ENCODE measurements around the gene ZBTB46.
"Not testable (repeated sequence)": the region's sequence is repeated elsewhere in the genome, so short reads cannot be mapped to it uniquely, and the experiment has no call there.

ZBTB46 gene

DNA sequence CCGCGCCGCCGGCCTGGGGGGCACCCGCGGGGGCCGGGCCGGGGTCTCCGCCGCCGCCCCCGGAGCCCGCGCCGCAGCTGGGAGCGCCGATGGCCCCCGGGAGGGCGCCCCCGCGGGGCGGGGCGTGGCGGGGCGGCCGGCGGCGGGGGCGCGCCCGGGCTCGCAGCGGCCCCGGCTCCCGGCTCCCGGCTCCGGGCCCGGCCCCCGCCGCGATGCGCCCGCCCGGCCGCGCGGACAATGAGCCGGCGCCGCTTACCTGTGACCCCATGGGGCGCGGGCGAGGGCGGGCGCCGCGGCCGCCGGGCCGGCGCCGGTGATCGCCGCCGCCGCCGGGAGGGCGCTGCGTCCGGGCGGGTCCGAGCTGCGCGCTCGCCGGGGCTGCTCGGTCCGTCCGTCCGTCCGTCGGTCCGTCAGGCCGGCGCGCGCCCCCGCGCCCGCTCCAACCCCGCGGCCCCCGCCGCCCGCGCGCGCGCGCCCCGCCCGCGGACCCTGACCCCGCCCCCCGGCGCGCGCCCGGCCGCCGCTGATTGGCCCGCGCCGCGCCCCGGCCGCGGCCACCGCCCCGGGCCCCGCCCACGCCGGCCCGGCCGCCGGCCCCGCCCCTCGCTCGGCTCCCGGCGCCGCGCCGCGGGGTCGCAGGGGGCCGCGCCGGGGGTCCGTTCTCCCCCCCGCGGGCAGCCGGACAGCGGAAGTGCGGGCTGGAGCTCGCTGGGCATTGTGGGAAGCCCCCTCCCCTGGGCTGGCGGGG, at the start of gene ZBTB46:
ZBTB46 (minus strand) TSS at position 424 of the 748 bp plus-strand sequence. CDS start 40,507 bp downstream, outside the sequence.
- DNase-seq (ENCODE audit: low read depth) = no peak

GRCh38 chr20:63878899-63879663, 48.0 kb upstream of the ZBTB46 start:
- no peak for DNase-seq (ENCODE audit: low read depth)

- DNase-seq (ENCODE audit: low read depth) = no peak
These were observed 46.8 kb upstream of the ZBTB46 start for GRCh38 chr20:63877755-63878470.

- DNase-seq (ENCODE audit: low read depth) = no peak
These were observed 45.5 kb upstream of the ZBTB46 start for GRCh38 chr20:63876489-63877036.

DNA sequence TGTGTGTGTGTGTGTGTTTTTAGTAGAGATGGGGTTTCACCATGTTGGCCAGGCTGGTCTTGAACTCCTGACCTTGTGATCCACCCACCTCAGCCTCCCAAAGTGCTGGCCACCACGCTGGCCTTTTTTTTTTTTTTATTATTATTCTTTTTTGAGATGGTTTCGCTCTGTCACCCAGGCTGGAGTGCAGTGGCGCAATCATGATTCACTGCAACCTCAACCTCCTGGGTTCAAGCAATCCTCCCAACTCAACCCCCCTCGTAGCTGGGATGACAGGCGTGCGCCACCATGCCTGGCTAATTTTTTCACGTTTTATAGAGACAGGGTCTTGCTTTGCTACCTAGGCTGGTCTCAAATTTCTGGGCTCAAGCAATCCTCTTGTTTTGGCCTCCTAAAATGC, 43.2 kb upstream of the ZBTB46 start:
- DNase-seq (ENCODE audit: low read depth) = not testable (repeated sequence)

DNA sequence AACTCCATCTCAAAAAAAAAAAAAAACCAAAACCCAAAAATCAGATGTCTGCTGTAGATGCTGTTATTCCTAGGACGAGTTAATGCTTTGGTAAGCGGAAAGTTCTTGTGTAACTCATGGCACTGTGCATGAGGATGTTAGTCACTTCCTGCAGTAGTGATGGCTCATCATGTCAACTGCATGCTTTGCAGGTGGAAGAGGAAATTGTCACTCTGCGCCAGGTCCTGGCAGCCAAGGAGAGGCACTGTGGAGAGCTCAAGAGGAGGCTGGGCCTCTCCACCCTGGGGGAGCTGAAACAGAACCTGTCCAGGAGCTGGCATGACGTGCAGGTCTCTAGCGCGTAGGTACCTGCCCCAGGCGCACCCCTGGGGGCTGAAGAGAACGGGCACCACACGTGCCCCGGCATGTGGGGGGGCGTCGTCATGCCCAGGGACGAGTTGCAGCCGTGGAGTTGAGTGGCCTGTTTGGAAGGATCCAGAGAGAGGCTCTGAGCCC, 42.5 kb upstream of the ZBTB46 start:
- DNase-seq (ENCODE audit: low read depth) = no peak

GRCh38 chr20:63868264-63868663, 37.2 kb upstream of the ZBTB46 start:
- DNase-seq (ENCODE audit: low read depth) = no peak

GRCh38 chr20:63867042-63867441, 36.0 kb upstream of the ZBTB46 start:
- not testable (repeated sequence) for DNase-seq (ENCODE audit: low read depth)

DNA sequence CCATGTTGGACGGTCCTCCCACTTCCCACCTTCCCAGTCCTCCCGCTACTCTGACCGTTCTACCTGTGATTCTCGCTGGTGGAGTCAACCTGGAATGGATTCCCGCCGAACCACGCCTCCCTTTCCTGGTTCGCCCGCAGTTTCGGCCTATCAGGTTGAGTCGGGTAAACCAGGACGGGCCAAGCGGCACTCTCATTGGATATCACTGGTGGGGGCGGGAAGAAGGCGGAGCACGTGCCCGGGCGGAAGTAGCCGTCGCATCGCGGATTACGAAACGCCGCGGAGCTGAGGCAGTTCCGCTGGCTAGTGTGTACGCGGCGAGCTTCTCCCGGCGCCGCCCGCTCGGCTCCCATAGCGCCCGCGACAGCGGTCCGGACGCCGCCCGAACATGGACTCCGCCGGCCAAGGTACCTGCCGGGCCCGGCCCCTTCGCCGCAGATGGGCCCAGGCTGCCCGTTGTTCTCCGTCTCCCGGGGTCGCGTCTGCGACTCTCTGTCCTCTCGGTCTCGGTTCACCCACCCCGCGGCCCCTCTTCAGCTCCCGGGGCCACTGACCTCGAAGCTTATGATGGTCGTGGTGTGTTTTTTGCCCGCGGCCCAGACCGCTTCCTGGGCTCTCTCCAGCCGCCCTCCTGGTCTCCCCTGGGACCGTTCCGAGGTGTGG, 34.0 kb upstream of the ZBTB46 start, which contains the start of gene TPD52L2:
TPD52L2 (plus strand) TSS at position 293 of the 663 bp plus-strand sequence; CDS start at position 389, 96 bp downstream.
- peak; percentile 97 for DNase-seq (ENCODE audit: low read depth)

DNA sequence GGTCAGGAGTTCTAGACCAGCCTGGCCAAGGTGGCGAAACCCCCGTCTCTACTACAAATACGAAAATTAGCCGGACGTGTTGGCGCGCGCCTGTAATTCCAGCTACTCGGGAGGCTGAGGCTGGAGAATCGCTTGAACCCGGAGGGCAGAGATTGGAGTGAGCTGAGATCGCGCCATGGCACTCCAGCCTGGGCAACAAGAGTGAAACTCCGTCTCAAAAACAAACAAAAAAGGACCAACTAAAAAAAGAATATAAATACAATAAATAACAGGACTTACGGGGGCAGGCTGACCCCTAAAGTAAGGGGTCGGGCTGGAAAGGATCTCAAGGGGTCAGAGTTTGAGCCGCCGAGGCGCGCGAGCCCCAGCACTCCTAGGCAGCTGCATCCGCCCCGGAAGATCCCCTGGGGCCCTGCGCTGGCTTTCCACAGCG, 33.5 kb upstream of the ZBTB46 start:
- no peak for DNase-seq (ENCODE audit: low read depth)

DNA sequence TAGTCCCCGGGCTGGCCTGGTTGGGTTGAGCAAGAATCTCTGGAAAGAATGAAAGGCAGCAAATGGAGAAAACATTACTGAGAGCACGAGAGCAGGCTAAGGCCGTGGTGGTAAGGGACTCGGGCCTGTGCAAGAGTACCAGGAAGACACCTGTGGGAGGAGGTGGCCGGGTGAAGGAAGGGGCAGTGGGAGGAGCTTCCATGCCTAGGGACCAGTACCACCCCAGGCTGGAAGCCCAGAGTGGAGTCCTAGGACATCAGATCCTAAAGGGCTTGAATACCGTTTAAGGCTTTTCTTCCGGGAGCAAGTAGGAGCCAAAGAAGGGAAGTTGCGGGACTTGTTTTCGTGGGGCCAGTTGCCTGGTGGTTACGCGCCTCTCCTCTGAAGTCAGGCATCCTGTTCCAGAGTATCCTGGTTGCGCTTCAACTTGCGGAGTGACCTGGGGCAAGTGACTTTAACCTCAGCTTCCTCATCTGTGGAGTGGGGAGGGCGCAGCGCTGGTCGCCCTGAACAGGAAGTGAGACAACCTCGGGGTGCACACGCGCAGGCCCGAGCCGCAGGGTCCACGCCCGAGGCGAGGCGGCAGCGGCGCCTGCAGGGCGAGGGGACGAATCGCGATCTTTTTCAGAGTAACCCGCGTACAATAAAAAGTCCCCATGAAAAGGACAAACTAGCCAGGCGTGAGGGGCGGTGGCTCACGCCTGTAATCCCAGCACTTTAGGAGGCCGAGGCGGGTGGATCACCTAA, 32.9 kb upstream of the ZBTB46 start:
- DNase-seq (ENCODE audit: low read depth) = peak; percentile 68

GRCh38 chr20:63863021-63863797, 32.1 kb upstream of the ZBTB46 start:
- no peak for DNase-seq (ENCODE audit: low read depth)

GRCh38 chr20:63861981-63862901, 31.2 kb upstream of the ZBTB46 start:
- DNase-seq (ENCODE audit: low read depth) = no peak

DNA sequence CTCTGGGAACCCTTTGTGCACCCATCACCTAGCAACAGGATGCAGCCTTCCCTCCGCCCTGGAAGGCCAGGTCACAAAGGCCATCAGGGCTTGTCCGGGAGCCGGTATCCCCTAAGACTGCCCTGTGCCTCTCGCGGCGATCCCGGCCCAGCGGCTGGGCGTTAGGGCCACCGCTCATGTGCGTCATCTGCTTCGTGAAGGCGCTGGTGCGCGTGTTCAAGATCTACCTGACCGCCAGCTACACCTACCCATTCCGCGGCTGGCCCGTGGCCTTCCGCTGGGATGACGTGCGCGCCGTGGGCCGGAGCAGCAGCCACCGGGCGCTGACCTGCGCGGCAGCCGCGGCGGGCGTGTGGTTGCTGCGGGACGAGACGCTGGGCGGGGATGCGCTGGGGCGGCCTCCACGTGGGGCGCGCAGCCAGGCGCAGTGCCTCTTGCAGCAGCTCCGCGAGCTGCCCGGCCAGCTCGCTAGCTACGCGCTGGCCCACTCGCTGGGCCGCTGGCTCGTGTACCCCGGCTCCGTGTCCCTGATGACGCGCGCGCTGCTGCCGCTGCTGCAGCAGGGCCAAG, 30.4 kb upstream of the ZBTB46 start, which contains the start of gene ABHD16B:
ABHD16B (plus strand) TSS at position 134 of the 570 bp plus-strand sequence; CDS start at position 177, 43 bp downstream.
- no peak for DNase-seq (ENCODE audit: low read depth)

GRCh38 chr20:63860325-63861051, 29.4 kb upstream of the ZBTB46 start:
- DNase-seq (ENCODE audit: low read depth) = no peak

DNA sequence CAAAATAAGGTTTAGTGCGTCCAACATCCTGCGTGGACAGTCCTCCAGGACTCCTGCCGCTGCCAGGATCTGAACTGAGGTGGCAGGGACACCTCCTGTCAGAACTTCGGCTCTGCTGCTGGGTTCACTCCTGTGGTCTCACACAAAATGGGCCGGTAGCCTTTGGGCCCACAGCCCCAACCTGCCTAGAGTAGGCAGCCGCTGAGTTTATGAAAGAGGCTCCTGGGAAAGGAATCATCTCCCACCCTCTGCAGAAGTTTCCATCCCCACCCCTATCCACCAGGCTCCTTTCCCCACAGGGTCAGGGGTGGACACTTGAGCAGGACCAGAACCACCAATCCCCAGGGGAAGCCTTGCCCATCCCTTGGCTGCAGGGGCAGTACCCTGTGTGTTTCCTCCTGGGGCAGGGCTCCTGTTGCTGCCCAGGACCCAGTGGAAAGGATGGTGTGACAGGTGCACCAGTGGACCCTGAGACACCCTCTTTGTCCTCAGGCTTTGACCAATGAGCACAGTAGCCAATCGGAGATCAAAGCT, 28.2 kb upstream of the ZBTB46 start:
- DNase-seq (ENCODE audit: low read depth) = no peak

Data from T-helper 22 cell (primary cell).